B cell (primary cell): ENCODE measurements around the gene TUBGCP2. TPM values are rescaled to one million over a fixed set of nuclear protein-coding genes. Genes with fewer than 3 reads are reported as not detected.
A peak's percentile ranks its signal among the peaks of the same experiment; 100 is the strongest.

Experiments
- ATAC-seq: fragments of 200-7000 bp; cut with Tn5 transposase; one replicate; pipeline ENCODE4 v1.10.0; 2021; ENCODE audit warnings: low read depth, mild to moderate bottlenecking, moderate number of reproducible peaks, moderate library complexity
- CTCF ChIA-PET: fragments of 350-600 bp; sonication (Branson Sonifier 250); formaldehyde crosslinking; loops from one replicate; lab custom pipeline; 2021; ENCODE audit warnings: antibody characterized with exemption, inconsistent platforms; lab: Charles Lee
- POLR2A ChIA-PET: fragments of 350-600 bp; sonication (Branson Sonifier 250); formaldehyde crosslinking; loops from one replicate; lab custom pipeline; 2021; ENCODE audit warnings: antibody characterized with exemption; lab: Charles Lee
- DNase-seq: peaks from one replicate; pipeline ENCODE4 v3.0.0; 2013
- H2AFZ ChIP-seq: 2 replicates; pipeline ENCODE4 v1.6.1; 2012; ENCODE audit warnings: mild to moderate bottlenecking, low read depth, low read length; ENCODE audit not compliant: insufficient read depth, poor library complexity, severe bottlenecking
- H3K27ac ChIP-seq, 2 donors: 1 replicate in 1 of 2; 2 replicates in 1 of 2; pipeline ENCODE4 v1.5.1; 2012 to 2013; ENCODE audit warnings: low read length in 2 of 2, mild to moderate bottlenecking in 2 of 2, moderate library complexity in 1 of 2
- H3K27me3 ChIP-seq, 4 experiments: fragments of 200-600 bp in 1 of 4; sonication (generic) in 1 of 4; replicated peaks in 1 of 4; 1 replicate in 2 of 4; 2 replicates in 2 of 4; pipeline versions ENCODE4 v1.6.1 to v1.7.0; 2013 to 2016; ENCODE audit warnings: low read length in 3 of 4, mild to moderate bottlenecking in 2 of 4, mixed read lengths in 1 of 4, moderate library complexity in 1 of 4; ENCODE audit not compliant: insufficient read depth in 4 of 4, control insufficient read depth in 3 of 4; ENCODE audit errors: control extremely low read depth in 1 of 4
- H3K36me3 ChIP-seq, 2 experiments: replicated peaks in 1 of 2; 1 replicate in 1 of 2; 2 replicates in 1 of 2; pipeline versions ENCODE4 v1.6.1 to v1.7.1; 2013; ENCODE audit warnings: low read length in 1 of 2; ENCODE audit not compliant: insufficient read depth in 2 of 2, control insufficient read depth in 1 of 2; ENCODE audit errors: control extremely low read depth in 1 of 2, extremely low read depth in 1 of 2
- H3K4me1 ChIP-seq, 2 donors: fragments of 200-600 bp in 1 of 2; sonication (generic) in 1 of 2; 1 replicate in 1 of 2; 2 replicates in 1 of 2; pipeline versions ENCODE4 v1.5.1 to v1.6.1; 2013 to 2017; ENCODE audit warnings: low read length in 2 of 2; ENCODE audit not compliant: control insufficient read depth in 2 of 2, insufficient read depth in 2 of 2
- H3K4me2 ChIP-seq: replicated peaks from 2 replicates; pipeline ENCODE3; 2012; ENCODE audit warnings: mild to moderate bottlenecking, low read depth, low read length; ENCODE audit not compliant: poor library complexity, severe bottlenecking
- H3K4me3 ChIP-seq, 5 experiments: fragments of 200-600 bp in 1 of 5; sonication (generic) in 1 of 5; 1 replicate in 3 of 5; 2 replicates in 2 of 5; pipeline versions ENCODE4 v1.5.1 to v1.7.0; 2011 to 2016; ENCODE audit warnings: low read length in 4 of 5, mild to moderate bottlenecking in 4 of 5, low read depth in 2 of 5, control low read depth in 1 of 5, moderate library complexity in 1 of 5; ENCODE audit not compliant: insufficient read depth in 1 of 5; ENCODE audit errors: control extremely low read depth in 1 of 5, extremely low read depth in 1 of 5
- H3K79me2 ChIP-seq: fragments of 200-600 bp; sonication (generic); one replicate; pipeline ENCODE4 v1.6.0; 2016; ENCODE audit warnings: low read length; ENCODE audit not compliant: control insufficient read depth, insufficient read depth
- H3K9ac ChIP-seq: fragments of 200-600 bp; sonication (generic); 2 replicates; pipeline ENCODE4 v1.6.1; 2017; ENCODE audit warnings: mild to moderate bottlenecking, low read length, moderate library complexity
- H3K9me3 ChIP-seq, 3 donors: one replicate each; pipeline versions ENCODE4 v1.6.1 to v1.7.1; 2013; ENCODE audit warnings: low read length in 2 of 3; ENCODE audit not compliant: control insufficient read depth in 2 of 3, insufficient read depth in 1 of 3; ENCODE audit errors: control extremely low read depth in 1 of 3
- H4K20me1 ChIP-seq: 2 replicates; pipeline ENCODE4 v1.6.0; 2012; ENCODE audit warnings: mild to moderate bottlenecking, low read length; ENCODE audit not compliant: insufficient read depth, control insufficient read depth, poor library complexity, severe bottlenecking
- H3K27ac Mint-ChIP-seq: one replicate; pipeline ENCODE4 v1.8.0; 2021; ENCODE audit warnings: mixed read lengths
- H3K27me3 Mint-ChIP-seq: one replicate; pipeline ENCODE4 v1.8.0; 2021; ENCODE audit warnings: mixed read lengths
- H3K4me1 Mint-ChIP-seq: one replicate; pipeline ENCODE4 v1.8.0; 2021; ENCODE audit warnings: mixed read lengths
- H3K4me3 Mint-ChIP-seq: one replicate; pipeline ENCODE4 v1.8.0; 2021; ENCODE audit warnings: mixed read lengths
- H3K9me3 Mint-ChIP-seq: one replicate; pipeline ENCODE4 v1.8.0; 2022; ENCODE audit warnings: mixed read lengths; ENCODE audit not compliant: insufficient read depth
- CTCF ChIP-seq: fragments of 200-600 bp; IDR thresholded peaks from one replicate; pipeline ENCODE4 v1.8.0; 2022; ENCODE audit warnings: antibody characterized with exemption, mild to moderate bottlenecking
- EZH2 ChIP-seq: IDR thresholded peaks from 2 replicates; pipeline ENCODE4 v1.6.1; 2012; ENCODE audit warnings: borderline replicate concordance, low read depth, mild to moderate bottlenecking, moderate library complexity, low read length; ENCODE audit not compliant: insufficient read depth, poor library complexity, severe bottlenecking
- WGBS: methylation state at CpG from one replicate; pipeline ENCODE4 v1.1.5; 2013; ENCODE audit warnings: missing lambda C conversion rate; ENCODE audit not compliant: insufficient coverage; 5-methylcytosine and 5-hydroxymethylcytosine counted together
- intact Hi-C: fragments of 100-400 bp; cut with micrococcal nuclease; formaldehyde crosslinking; loops from one replicate; pipeline ENCODE4 v1.10.0; 2022
- polyA plus RNA-seq: library from polyadenylated mRNA; depleted of rRNA; stranded (reverse); fragments of >200 nt; gene quantifications from 2 replicates; pipeline ENCODE4 v1.2.3, GENCODE V29; 2012
- total RNA-seq, 2 donors: library from RNA; stranded (reverse); fragments of 120-200 nt in 1 of 2; gene quantifications; 1 replicate in 1 of 2; 2 replicates in 1 of 2; pipeline versions ENCODE4 v1.2.3 to v1.2.4, GENCODE V29; 2013 to 2022

TUBGCP2 gene
- total and polyA plus RNA-seq, 2 donors (not counting 1 experiment from before 2014, with no cell fraction given) = 50.3 to 90.3 TPM

GRCh38 chr10:133276435-133277201 lies 32.1 kb downstream of the TUBGCP2 start, which contains the start of gene ADAM8:
Gene ADAM8, minus strand, starts transcription at chr10:133276868. Its CDS starts 51 bp downstream, at chr10:133276817.
- peak within 1 kb of the TSS; percentile 94 to 97 for H3K27ac ChIP-seq
- peaks cover 21% of the 10 kb centered on the region for H4K20me1 ChIP-seq
- H3K4me3 Mint-ChIP-seq = peak within 1 kb of the TSS; percentile 90
- intact Hi-C loops = loop anchor here (5.0 to 10.0 kb wide), 2 partner anchors 116 to 132 kb away; partner anchors contain the start of gene MTG1
- POLR2A ChIA-PET = interaction anchor here (0.6 to 2.6 kb wide), 7 partner anchors 12 to 754 kb away, joined by 3 to 12 read pairs (median 10); partner anchors contain the start of genes TUBGCP2 and ZNF511
- CTCF ChIA-PET = interaction anchor here (0.9 to 3.3 kb wide), 5 partner anchors 10 to 29 kb away, joined by 3 to 80 read pairs (median 5); no protein-coding TSS in a partner anchor
- H3K9me3 ChIP-seq = no peaks in the 10 kb centered on the region
- H3K4me1 ChIP-seq = peaks cover 45 to 70% of the 10 kb centered on the region in 2 donors
- ATAC-seq = peak; percentile 55
- DNase-seq = peak; percentile 85
- H3K27me3 Mint-ChIP-seq = no peaks in the 10 kb centered on the region
- H3K4me2 ChIP-seq = peak within 1 kb of the TSS; percentile 99
- no peak for TF ChIP-seq CTCF
- TF ChIP-seq EZH2 = no peak
- H3K79me2 ChIP-seq = peaks cover 12% of the 10 kb centered on the region
- no peaks in the 10 kb centered on the region for H3K9me3 Mint-ChIP-seq
- peak within 1 kb of the TSS; percentile 79 to 96 (median 83) for H3K4me3 ChIP-seq
- 5% methylated on average over 62 of the region's 63 CpGs for WGBS
- no peaks in the 10 kb centered on the region for H3K27me3 ChIP-seq
- peak within 1 kb of the TSS; percentile 95 for H3K27ac Mint-ChIP-seq
- H2AFZ ChIP-seq = peak within 1 kb of the TSS; percentile 64
- H3K4me1 Mint-ChIP-seq = peaks cover 43% of the 10 kb centered on the region
- peaks cover 0 to 28% of the 10 kb centered on the region in 2 experiments for H3K36me3 ChIP-seq
- H3K9ac ChIP-seq = peak within 1 kb of the TSS; percentile 96
